K562 (cell line): ENCODE results near the gene KDM2A. TPM values are rescaled to one million over a fixed set of nuclear protein-coding genes. Genes with fewer than 3 reads are reported as not detected.

Experiments used
- ARID1B ChIP-seq: fragments of 450-650 bp; IDR thresholded peaks from 2 replicates; pipeline ENCODE4 v1.6.1; 2016; ENCODE audit warnings: antibody characterized with exemption, mild to moderate bottlenecking, inconsistent platforms
- ARID3A ChIP-seq: IDR thresholded peaks from 2 replicates; pipeline ENCODE4 v1.6.1; 2012; ENCODE audit warnings: low read depth, low read length, improper control_type of control experiment, borderline replicate concordance
- CBFA2T3 ChIP-seq: fragments of 450-650 bp; IDR thresholded peaks from 2 replicates; pipeline ENCODE4 v1.6.1; 2017
- COPS2 ChIP-seq: fragments of 450-650 bp; conservative IDR thresholded peaks from 2 replicates; pipeline ENCODE4 v1.6.1; 2016; ENCODE audit warnings: mild to moderate bottlenecking, moderate library complexity
- CREB5 ChIP-seq: fragments of 250-450 bp; sonication (Bioruptor Pico); IDR thresholded peaks from 2 replicates; pipeline ENCODE4 v1.5.0; 2020; ENCODE audit warnings: mild to moderate bottlenecking
- CREBBP ChIP-seq: IDR thresholded peaks from one replicate; pipeline ENCODE4 v1.6.1; 2012; ENCODE audit warnings: low read depth, mild to moderate bottlenecking, control low read depth, inconsistent platforms, low read length
- DEAF1 ChIP-seq: fragments of 450-650 bp; formaldehyde crosslinking; IDR thresholded peaks from 2 replicates; pipeline ENCODE4 v1.4.0; 2020; ENCODE audit warnings: mild to moderate bottlenecking, moderate library complexity
- EP300 ChIP-seq: IDR thresholded peaks from 2 replicates; pipeline ENCODE4 v1.6.1; 2012; ENCODE audit warnings: low read length, improper control_type of control experiment
- ETS2 ChIP-seq: IDR thresholded peaks from 2 replicates; pipeline ENCODE4 v1.6.1; 2016; ENCODE audit warnings: borderline replicate concordance, missing genetic modification characterization, mild to moderate bottlenecking, moderate library complexity, missing compliant biosample characterization; ENCODE audit not compliant: poor library complexity, severe bottlenecking
- FOXA3 ChIP-seq, 2 experiments: fragments of 450-650 bp in 1 of 2; sonication (generic) in 1 of 2; formaldehyde crosslinking; IDR thresholded peaks in 1 of 2; conservative IDR thresholded peaks in 1 of 2; 2 replicates each; pipeline versions ENCODE4 v1.4.0 to v1.8.0; 2020 to 2022; ENCODE audit warnings: mild to moderate bottlenecking in 2 of 2, missing genetic modification reagents in 1 of 2
- HDAC8 ChIP-seq: fragments of 450-650 bp; IDR thresholded peaks from 2 replicates; pipeline ENCODE4 v1.6.1; 2016; ENCODE audit warnings: mild to moderate bottlenecking, missing genetic modification characterization, moderate library complexity, missing compliant biosample characterization
- KHSRP ChIP-seq: fragments of 450-650 bp; IDR thresholded peaks from 2 replicates; pipeline ENCODE4 v1.6.1; 2017
- LARP7 ChIP-seq: fragments of 450-650 bp; IDR thresholded peaks from 2 replicates; pipeline ENCODE4 v1.6.1; 2016
- LEF1 ChIP-seq: fragments of 450-650 bp; IDR thresholded peaks from 2 replicates; pipeline ENCODE4 v1.6.1; 2016; ENCODE audit warnings: mild to moderate bottlenecking
- MAX ChIP-seq: sonication (generic); formaldehyde crosslinking; IDR thresholded peaks from 2 replicates; pipeline ENCODE4 v1.9.0; 2022; ENCODE audit warnings: mild to moderate bottlenecking, missing genetic modification reagents
- POLR2AphosphoS5 ChIP-seq: IDR thresholded peaks from 2 replicates; pipeline ENCODE4 v1.6.1; 2011; ENCODE audit warnings: mild to moderate bottlenecking, low read depth, low read length, moderate library complexity; ENCODE audit not compliant: control insufficient read depth, insufficient read depth
- SAFB ChIP-seq: fragments of 200-400 bp; formaldehyde crosslinking; IDR thresholded peaks from 2 replicates; pipeline ENCODE4 v1.6.1; 2017; ENCODE audit warnings: low read depth, low read length, borderline replicate concordance
- TAF9B ChIP-seq: fragments of 450-650 bp; IDR thresholded peaks from 2 replicates; pipeline ENCODE4 v1.6.1; 2018; ENCODE audit warnings: mild to moderate bottlenecking; ENCODE audit not compliant: partially characterized antibody
- TCF7L2 ChIP-seq: fragments of 150-350 bp; IDR thresholded peaks from 2 replicates; pipeline ENCODE4 v1.6.1; 2016; ENCODE audit warnings: low read depth, mild to moderate bottlenecking, low read length, moderate library complexity
- TRIM28 ChIP-seq: fragments of 450-650 bp; IDR thresholded peaks from 2 replicates; pipeline ENCODE4 v1.6.1; 2017
- ZBTB7A ChIP-seq: IDR thresholded peaks from 2 replicates; pipeline ENCODE4 v1.6.1; 2011; ENCODE audit warnings: low read depth, mild to moderate bottlenecking, low read length, moderate library complexity, borderline replicate concordance; ENCODE audit not compliant: control insufficient read depth
- ZC3H4 ChIP-seq: sonication (generic); formaldehyde crosslinking; IDR thresholded peaks from 2 replicates; pipeline ENCODE4 v1.9.0; 2021; ENCODE audit warnings: missing genetic modification reagents, borderline replicate concordance
- ZNF124 ChIP-seq: sonication (generic); formaldehyde crosslinking; IDR thresholded peaks from 2 replicates; pipeline ENCODE4 v1.8.1; 2022; ENCODE audit warnings: missing genetic modification reagents
- ZNF324 ChIP-seq: fragments of 250-450 bp; sonication (Bioruptor Pico); IDR thresholded peaks from 2 replicates; pipeline ENCODE4 v1.4.0; 2020; ENCODE audit warnings: mild to moderate bottlenecking
- polyA plus RNA-seq, 8 experiments: library from polyadenylated mRNA; depleted of rRNA in 4 of 8; stranded (reverse) in 5 of 8; unstranded in 3 of 8; fragments of >200 nt; fragmentation: Nextera tagmentation in 2 of 8; fragmentation: Illumina TruSeq in 1 of 8; extraction: Ambion mirVana in 2 of 8; extraction: Trizol in 1 of 8; gene quantifications; 2 replicates each; pipeline versions ENCODE4 v1.2.1 to v1.2.3, GENCODE V29; 2011 to 2014; ENCODE audit warnings: inconsistent platforms in 1 of 8, missing spikeins in 1 of 8
- total RNA-seq, 7 experiments: library from RNA; depleted of rRNA in 6 of 7; stranded (reverse); fragments of >200 nt in 6 of 7; fragmentation: Illumina TruSeq in 2 of 7; extraction: Trizol in 2 of 7; gene quantifications; 2 replicates each; pipeline versions ENCODE4 v1.2.1 to v1.2.3, GENCODE V29; 2011 to 2021; ENCODE audit warnings: low replicate concordance in 1 of 7

KDM2A gene
- total and polyA plus RNA-seq, 9 of the 15 experiments (the other 6 are each of a cell fraction or from before 2014, with no cell fraction given) = 5.0 to 39.3 (median 21.3) TPM

DNA sequence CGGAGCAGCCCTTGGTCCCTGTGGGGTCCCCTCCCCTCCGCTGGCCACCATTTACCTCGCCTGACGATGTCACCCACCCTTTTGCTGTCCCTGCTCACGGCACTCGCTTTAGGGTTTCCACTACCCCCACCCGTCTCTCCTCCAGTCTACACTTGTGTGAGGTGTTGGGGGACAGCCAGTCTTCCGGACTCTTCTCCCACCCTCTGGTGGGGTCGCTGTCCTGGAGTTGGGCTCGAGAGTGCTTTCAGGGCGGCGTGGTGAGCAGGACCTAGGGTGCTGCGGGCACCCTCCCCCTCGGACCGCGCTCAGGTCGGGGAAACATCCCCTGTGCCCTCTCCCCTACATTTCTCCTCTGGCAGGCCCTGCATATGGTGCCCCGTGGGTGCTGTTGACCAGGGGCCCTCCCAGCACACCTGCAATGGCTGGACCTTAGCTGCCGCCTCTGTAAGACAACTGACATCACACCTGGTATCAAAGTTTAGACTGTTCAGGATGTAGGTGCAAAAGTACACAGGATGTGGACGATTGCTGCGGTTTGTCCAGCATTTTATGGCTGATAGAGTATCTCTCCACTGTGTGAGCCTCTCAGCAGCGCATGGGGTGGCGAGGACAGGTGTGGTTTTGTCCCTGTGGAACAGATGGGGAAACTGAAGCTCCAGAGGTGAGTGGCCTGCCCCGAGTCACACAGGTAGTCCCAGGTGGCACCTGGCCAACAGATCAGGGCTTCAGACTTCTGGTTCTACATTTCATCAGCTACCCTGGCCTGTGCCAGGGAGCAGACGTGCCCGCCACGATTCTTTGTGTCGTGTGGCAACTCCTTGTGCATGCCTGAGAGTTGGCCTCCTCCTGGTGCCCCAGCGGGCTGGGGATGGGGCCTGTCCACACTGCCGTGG lies 148.4 kb downstream of the KDM2A start (continued):
- no peak for TF ChIP-seq ARID3A
- TF ChIP-seq TAF9B = no peak
- TF ChIP-seq ZBTB7A = no peak
- TF ChIP-seq TRIM28 = no peak
- 0 out of 2 replicates have a peak, but pooled peaks have one; percentile 8 for TF ChIP-seq MAX (CRISPR knock-in tag)
- no peak for TF ChIP-seq KHSRP
- no peak for TF ChIP-seq DEAF1 (CRISPR knock-in tag)
- TF ChIP-seq EP300 = no peak
- no peak for TF ChIP-seq CREB5 (CRISPR knock-in tag)
- no peak for TF ChIP-seq LARP7
- TF ChIP-seq CREBBP = no peak
- no peak for TF ChIP-seq COPS2
- TF ChIP-seq TCF7L2 = no peak
- TF ChIP-seq ARID1B = no peak
- TF ChIP-seq CBFA2T3 = peak; percentile 35; the same call in 1 of the 2 replicates
- TF ChIP-seq FOXA3 (CRISPR knock-in tag; conservative IDR thresholded peaks at IDR 0.05 in 1 of 2, IDR thresholded peaks at IDR 0.05 in 1 of 2) = no peak
- TF ChIP-seq ZNF124 = no peak
- no peak for TF ChIP-seq SAFB
- TF ChIP-seq ZC3H4 (CRISPR knock-in tag) = peak; percentile 89; the same call in 1 of the 2 replicates
- no peak for TF ChIP-seq HDAC8 (tag)
- TF ChIP-seq POLR2AphosphoS5 = no peak
- no peak for TF ChIP-seq LEF1
- TF ChIP-seq ETS2 (tag) = no peak
- TF ChIP-seq ZNF324 (CRISPR knock-in tag) = no peak
